ENCODE results near the gene BCL2L2.

BCL2L2 gene

DNA sequence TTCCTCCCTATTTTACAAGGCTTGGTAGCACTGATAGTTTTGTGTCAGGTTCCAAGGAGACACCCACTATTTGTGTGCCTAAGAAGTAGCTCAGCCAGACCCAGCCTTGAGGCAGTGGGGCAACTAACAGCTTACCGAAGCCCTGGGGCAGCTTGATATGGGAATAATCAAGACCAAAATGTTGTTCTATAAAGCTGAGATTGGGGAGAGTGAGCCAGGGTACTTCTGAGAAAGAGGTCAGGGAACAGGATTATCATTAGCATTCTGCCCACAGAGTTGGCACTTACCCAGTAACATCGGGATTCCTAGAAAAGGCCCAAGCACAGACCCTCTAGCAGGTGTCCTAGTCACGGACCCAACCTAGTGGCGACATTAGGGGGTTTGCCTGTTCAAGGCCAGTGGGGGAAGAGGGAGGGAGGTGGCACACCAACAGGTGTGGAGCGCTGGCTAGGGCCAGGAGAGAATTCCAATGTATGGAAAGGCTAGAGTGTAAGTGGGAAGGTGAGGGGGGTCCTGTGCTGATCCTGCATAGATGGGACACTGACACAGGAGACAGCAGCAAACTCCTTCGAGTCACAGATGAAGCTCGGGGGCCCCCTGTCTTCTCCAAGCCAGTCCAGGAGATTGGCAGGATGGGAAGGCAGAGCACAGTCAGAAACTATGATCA lies 8.9 kb upstream of the BCL2L2 start:
- TF ChIP-seq TAF1 (IDR thresholded peaks at IDR 0.05; ENCODE audit: borderline replicate concordance, insufficient read depth, low read length) (no peak), POLR2AphosphoS5 (IDR thresholded peaks at IDR 0.05; ENCODE audit: low read depth, low read length) (no peak), SIN3A (IDR thresholded peaks at IDR 0.05; ENCODE audit: borderline replicate concordance, insufficient read depth, low read length) (no peak)

DNA sequence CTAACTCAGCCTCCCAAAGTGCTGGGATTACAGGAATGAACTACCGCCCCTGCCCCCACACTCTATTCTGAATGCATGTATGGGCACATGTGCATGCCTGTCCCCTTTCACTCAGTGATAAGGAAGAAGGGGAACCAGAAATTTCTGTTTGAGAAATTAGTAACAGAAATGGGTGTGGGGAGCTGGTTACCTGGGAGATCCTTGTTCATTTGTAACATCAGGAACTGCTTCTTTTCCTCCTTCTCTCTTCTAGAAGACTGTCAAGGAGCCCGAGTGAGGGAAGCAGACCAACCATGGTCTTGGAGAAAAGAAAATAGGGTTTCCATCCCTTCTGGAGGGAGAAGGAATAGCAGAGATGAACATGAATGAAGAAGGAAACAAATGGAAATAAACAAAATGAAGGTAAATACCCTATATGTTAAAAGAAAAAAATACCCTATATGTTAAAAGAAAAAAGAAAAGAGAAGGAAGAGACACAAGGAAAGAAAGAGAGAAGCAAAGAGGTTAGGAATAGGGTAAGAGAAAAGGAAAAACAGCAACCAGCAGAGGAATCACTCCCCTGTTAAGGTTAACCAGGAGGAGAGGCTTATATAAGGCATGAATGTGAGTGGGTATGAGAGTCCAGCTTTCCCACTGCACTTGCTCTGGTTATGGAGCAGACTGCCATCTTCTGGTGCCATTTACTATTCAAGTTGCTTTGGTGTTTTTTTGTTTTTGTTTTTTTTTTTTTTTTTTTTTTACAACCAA lies 7.2 kb upstream of the BCL2L2 start:
- no peak for TF ChIP-seq FOXP2 (optimal IDR thresholded peaks at IDR 0.05; ENCODE audit: borderline replicate concordance, extremely low read depth, extremely low read length, insufficient read depth)
- TF ChIP-seq, protein P1, sequence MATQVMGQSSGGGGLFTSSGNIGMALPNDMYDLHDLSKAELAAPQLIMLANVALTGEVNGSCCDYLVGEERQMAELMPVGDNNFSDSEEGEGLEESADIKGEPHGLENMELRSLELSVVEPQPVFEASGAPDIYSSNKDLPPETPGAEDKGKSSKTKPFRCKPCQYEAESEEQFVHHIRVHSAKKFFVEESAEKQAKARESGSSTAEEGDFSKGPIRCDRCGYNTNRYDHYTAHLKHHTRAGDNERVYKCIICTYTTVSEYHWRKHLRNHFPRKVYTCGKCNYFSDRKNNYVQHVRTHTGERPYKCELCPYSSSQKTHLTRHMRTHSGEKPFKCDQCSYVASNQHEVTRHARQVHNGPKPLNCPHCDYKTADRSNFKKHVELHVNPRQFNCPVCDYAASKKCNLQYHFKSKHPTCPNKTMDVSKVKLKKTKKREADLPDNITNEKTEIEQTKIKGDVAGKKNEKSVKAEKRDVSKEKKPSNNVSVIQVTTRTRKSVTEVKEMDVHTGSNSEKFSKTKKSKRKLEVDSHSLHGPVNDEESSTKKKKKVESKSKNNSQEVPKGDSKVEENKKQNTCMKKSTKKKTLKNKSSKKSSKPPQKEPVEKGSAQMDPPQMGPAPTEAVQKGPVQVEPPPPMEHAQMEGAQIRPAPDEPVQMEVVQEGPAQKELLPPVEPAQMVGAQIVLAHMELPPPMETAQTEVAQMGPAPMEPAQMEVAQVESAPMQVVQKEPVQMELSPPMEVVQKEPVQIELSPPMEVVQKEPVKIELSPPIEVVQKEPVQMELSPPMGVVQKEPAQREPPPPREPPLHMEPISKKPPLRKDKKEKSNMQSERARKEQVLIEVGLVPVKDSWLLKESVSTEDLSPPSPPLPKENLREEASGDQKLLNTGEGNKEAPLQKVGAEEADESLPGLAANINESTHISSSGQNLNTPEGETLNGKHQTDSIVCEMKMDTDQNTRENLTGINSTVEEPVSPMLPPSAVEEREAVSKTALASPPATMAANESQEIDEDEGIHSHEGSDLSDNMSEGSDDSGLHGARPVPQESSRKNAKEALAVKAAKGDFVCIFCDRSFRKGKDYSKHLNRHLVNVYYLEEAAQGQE (IDR thresholded peaks at IDR 0.05; ENCODE audit: insufficient read depth in 1 of 2, low read depth in 2 of 2, low read length in 2 of 2), result no peak
- TF ChIP-seq TAF1 (IDR thresholded peaks at IDR 0.05; ENCODE audit: borderline replicate concordance, insufficient read depth, low read length), result no peak
- TF ChIP-seq POLR2AphosphoS5 (IDR thresholded peaks at IDR 0.05; ENCODE audit: low read depth, low read length), result no peak
- no peak for TF ChIP-seq SIN3A (IDR thresholded peaks at IDR 0.05; ENCODE audit: borderline replicate concordance, insufficient read depth, low read length)

DNA sequence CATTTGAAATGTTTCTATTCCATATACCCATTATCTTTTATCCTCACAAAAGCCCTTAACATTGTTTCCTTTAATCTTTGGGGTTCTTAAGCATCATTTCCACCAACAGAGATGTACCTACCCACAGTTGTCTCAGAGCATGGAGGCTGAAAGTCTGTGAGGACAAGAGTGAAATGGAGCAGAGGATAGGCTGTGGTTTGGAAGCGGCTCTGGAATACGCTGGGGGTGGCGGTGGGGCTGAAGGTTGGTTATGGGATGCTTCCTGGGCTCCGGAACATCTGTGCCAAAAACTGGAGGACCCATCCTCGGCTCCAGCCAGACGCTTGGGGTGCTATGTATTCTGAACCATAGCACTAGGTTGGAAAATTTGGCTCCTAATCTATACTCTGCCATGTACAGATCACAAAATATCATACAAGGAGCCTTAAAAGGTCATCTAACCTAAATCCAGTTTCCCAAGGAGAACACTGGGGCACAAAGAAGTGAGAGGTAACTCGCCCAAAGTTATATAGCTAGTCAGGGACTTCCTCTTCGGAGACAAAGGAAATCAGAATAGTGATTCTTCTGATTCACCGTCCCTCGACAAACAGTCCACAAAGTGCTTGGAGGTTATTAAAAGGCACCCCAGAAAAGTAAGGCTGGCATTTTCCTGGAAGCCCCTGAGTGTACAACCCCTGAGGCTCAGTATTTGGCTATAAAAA lies 6.5 kb upstream of the BCL2L2 start:
- no peak for TF ChIP-seq POLR2AphosphoS5 (IDR thresholded peaks at IDR 0.05; ENCODE audit: low read depth, low read length)
- TF ChIP-seq TAF1 (IDR thresholded peaks at IDR 0.05; ENCODE audit: borderline replicate concordance, insufficient read depth, low read length), result no peak
- no peak for TF ChIP-seq SIN3A (IDR thresholded peaks at IDR 0.05; ENCODE audit: borderline replicate concordance, insufficient read depth, low read length)
- no peak for TF ChIP-seq FOXP2 (optimal IDR thresholded peaks at IDR 0.05; ENCODE audit: borderline replicate concordance, extremely low read depth, extremely low read length, insufficient read depth)
- TF ChIP-seq, protein P1 (IDR thresholded peaks at IDR 0.05; ENCODE audit: insufficient read depth in 1 of 2, low read depth in 2 of 2, low read length in 2 of 2), result no peak

DNA sequence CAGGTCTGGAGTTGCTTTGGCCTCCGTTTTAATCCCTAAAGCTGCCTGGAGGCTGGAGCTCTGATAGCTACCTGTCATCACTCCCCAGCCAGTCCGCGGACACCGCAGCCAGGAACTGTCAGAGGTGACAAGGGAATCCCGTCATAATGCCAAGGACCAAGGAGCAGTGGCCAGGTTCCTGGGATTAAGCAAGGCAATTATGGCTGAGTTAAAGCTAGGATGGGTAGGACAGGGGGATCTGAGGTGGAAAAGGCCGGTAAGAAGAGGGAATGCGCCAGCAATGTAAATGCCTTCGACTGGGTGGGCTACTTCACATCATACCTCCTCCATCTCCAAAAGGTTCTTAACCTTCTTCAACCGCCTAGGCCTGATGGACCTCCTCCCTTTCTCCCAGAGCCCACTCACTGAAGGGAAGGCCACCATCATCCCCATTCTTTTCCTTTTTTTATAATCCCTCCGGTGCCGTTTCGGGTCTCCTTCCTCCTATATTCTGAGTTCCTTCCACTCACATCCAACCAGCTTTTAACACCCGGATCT lies 5.9 kb upstream of the BCL2L2 start:
- TF ChIP-seq, protein P1 (IDR thresholded peaks at IDR 0.05; ENCODE audit: insufficient read depth in 1 of 2, low read depth in 2 of 2, low read length in 2 of 2), result no peak
- TF ChIP-seq TAF1 (IDR thresholded peaks at IDR 0.05; ENCODE audit: borderline replicate concordance, insufficient read depth, low read length) (peak; percentile 26; the same call in 1 of the 2 replicates), POLR2AphosphoS5 (IDR thresholded peaks at IDR 0.05; ENCODE audit: low read depth, low read length) (no peak; the same call in 1 of the 2 replicates)

DNA sequence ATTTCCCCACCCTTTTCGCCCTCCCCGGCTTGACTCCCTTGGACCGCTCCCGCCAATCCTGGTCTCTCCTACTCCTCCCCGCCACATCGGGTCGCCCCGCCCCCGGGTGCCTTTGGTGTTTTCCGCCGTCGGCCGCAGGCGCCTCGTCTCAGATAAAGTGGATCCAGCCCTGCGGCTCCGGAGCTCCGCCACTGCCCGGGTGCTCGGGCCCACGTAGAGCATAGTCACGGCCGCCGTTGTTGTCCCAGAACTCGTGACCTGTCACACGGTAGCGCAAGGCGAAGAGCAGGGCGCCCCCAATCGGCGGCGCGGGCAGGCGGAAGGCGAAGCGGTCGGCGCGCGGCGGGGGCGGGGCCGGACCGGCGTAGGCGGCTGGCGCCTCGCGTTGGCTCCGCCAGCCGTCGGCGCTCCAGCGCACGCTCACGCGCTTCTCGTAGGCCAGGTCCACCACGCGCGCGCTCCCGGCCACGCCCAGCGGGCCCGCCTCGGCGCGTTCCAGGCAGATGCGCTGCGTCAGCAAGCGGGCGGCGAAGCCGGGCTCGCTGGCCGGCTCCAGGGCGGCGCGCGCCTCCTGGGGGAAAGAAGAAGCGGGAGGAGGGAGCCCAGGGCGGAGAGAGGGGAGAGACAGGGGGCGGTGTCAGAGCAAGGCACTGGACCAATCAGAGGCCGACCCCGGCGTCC lies 5.2 kb upstream of the BCL2L2 start:
- TF ChIP-seq FOXP2 (optimal IDR thresholded peaks at IDR 0.05; ENCODE audit: borderline replicate concordance, extremely low read depth, extremely low read length, insufficient read depth) (peak; percentile 94), POLR2AphosphoS5 (IDR thresholded peaks at IDR 0.05; ENCODE audit: low read depth, low read length) (no peak; the same call in 1 of the 2 replicates)

Measured in PFSK-1 (cell line).